GM21619 (cell line): ENCODE data around the gene SULT2B1.
"Not testable (repeated sequence)": the region's sequence is repeated elsewhere in the genome, so short reads cannot be mapped to it uniquely, and the experiment has no call there.

ENCODE experiments used
- ATAC-seq: cut with Tn5 transposase; IDR thresholded peaks from one replicate; pipeline ENCODE4 v1.9.1; 2021; ENCODE audit not compliant: unreplicated experiment

The SULT2B1 gene

DNA sequence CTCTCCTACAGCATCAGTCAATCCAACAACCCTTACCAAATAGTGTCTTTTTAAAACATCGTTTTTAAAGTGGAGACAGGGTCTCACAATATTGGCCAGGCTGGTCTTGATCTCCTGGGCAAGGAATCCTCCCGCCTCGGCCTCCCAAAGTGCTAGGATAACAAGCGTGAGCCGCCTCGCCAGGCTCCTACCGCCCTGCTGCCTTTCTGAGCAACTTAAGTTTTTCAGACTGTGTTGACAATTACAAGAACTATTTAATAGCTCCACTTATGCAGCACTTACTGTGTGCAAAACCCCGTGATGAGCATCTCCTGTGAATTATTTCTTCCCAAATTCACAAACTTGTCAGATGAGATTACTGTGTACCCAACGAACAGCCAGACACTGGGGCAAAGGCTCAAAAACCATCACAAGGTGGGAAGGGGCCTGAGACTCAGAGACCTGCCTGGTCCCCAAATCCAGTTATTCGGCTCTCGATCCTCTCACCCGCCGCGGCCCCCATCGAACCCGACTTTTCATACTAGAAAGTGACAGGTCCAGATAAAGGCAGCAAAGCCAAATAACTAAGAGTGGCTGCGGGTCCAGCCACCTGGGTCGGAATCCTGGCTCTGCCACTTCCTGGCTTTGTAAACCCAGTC is 66.4 kb downstream of the SULT2B1 start:
- no peak for ATAC-seq

DNA sequence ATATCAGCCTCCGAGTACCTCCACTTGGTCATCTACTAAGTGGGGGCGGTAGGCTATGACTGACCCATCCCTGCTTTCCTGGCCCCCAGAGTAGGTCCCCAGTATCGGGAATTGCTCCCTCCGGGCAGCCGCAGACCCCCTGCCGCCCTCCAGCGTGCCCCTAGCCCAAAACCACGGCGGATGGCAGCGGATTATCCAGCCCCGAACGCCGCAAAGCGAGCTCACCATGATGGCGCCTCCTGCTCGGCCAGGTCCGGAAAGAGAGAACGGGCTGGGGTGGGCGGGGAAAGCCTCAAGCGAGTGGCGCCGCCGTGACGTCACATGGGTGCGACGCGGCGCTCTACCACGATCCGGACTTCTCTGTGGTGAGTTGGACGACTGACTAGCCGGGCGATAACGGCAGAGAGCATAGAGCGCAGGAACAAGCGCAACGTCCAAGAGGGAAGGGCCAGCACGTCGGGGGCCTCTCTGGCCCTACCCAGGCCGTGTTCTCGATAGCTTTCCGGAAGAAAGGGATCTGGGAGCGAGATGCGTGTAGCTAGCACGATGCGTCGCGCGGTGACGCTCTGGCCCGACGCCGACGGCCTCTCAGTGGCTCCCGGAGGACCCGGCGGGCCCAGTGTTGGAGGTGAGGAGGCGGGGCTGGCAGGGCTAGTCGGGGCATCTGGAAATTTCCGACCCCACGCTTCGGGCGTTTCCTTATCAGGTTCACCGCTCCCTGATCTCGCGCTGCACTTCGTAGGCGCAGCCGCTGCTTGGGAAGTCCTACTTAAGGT is 67.1 kb downstream of the SULT2B1 start, which contains the start of the genes RPL18 and SPHK2:
RPL18 (minus strand) TSS at position 263 of the 776 bp plus-strand sequence; CDS start at position 228, 35 bp downstream.
SPHK2 (plus strand) TSS at position 591 of the 776 bp plus-strand sequence. CDS start 1,009 bp downstream, outside the sequence.
- ATAC-seq, result peak; percentile 79

DNA sequence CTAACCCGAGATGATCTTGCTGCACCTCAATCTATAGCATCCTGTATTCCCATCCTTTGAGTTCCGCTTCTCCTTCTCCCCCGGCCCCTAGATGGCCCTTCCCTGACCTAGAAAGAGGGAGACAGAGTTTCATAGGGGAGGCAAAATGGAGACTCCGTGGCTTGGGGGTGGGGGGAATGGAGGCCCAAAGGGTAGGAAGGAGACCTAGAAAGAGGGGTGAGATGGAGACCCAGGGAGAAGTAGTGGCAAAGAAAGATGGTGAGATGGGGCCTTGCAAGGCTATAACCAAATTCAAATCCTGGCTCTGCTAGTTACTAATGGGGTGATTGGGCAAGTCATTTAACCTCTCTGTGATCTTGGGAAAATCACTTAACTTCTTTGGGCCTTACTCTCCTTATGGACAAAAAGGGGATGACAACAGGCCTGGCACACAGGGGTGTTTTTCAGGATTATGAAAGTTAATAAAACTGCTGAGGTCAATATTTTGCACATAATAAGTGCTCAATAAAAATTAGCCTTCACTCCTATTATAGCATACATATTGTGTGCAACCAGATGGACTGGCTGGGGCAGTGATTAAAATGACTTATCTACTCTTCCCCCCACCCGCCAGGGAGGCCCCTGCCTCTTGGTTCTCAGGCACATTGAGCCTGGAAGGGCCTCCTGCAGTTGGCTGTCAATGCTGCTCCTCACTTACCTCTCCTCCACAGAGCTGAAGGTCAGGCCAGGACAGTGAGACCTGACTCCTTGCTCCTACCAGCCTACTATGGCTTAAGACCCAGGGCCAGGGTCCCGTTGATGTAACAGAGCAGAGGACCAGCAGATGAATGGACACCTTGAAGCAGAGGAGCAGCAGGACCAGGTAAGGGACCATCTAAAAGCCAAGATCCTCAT is 68.0 kb downstream of the SULT2B1 start:
- ATAC-seq, result no peak

DNA sequence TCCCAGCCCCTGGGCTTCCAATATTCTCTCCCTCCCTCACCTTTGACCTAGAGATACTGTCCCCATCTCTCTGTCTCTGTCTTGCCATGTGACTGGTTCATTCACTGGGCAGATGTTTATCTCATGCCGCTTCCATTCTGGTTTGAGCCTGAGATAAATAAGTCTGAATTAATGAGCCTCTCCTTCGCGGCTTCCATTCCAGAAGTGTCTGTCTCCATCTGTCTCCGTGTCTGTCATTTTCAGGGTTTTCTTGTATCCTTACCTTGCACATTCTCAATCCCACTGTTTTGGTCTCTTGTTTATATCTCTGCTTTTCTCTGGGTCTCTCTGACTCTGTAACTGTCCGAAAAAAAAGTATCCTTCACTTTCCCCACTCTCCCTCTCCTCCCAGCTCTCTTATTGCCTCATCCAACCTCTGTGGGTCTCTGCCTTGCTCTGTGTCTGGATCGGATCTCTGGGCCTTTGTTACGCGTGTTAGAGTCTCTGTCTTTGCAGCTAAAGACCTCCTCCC is 71.6 kb downstream of the SULT2B1 start:
- ATAC-seq, result no peak

DNA sequence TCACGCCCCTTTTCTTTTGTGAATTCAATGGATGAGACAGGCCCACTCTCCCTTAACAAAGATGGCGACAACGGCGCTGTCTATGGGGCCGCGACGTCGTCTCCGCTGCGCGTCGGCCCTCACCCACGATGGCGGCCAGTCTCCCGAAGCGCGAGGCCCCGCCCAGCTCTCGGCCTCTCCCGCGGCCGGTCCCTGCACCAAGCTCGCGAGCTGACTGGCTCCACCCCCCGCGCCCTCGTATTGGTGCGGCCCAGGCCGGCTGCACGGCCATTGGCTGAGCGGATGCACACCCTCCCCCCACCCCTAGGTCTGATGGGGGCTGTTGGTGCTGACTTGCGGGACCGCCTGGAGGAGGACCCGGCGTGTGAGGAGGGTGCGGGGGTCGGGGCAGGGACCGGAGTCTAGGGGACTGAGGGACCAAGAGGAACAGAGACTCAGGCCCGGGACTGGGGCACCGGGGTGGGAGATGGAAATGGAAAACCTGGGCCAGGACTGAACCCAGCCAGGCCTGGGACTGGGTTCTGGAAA is 72.2 kb downstream of the SULT2B1 start:
- ATAC-seq, result peak; percentile 53

DNA sequence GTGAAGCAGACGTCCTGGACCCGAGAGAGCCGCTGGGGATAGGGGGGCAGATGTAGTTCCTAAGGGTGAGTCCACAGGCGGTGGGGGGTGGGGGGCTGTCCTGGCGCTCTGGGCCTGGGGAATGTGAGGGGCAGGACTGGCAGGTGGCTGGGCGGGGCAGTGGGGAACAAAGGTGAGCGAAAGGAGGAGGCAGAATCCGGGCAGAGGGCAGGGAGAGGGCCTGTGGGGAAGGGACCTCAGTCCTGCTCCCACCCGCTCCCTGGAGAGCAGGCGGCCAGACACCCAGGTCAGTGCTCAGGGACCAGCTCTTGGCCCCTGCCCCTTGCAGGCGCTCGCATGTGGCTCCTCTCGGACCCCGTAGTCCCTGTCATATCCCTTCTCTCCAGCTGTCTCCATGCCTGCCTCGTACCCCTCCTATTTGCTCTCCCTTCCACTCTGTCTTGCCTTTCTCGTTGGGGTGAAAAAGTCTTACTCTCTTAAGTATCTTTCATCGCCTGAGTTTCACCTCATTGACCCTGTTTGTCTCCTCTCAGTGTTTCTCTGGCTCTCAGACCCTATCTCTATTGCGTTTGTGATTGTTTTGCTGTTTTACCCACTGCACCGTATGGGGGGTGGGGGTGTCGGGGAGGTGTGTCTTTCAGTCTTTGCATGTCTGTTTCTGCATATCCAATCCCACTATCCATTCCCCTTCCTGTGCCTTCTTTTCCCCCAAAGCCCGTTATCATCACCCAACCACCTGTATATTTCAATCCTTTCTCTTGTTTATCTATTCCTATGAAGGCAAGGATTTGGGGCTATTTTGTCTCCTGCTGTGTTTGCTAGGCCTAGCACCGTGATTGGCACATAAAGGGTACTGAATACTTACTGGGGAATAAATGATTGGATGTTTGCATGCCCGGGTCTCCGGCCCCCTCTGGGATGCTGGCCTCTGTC is 73.1 kb downstream of the SULT2B1 start:
- ATAC-seq, result no peak

DNA sequence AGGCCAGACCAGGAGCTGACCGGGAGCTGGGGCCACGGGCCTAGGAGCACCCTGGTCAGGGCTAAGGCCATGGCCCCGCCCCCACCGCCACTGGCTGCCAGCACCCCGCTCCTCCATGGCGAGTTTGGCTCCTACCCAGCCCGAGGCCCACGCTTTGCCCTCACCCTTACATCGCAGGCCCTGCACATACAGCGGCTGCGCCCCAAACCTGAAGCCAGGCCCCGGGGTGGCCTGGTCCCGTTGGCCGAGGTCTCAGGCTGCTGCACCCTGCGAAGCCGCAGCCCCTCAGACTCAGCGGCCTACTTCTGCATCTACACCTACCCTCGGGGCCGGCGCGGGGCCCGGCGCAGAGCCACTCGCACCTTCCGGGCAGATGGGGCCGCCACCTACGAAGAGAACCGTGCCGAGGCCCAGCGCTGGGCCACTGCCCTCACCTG is 73.9 kb downstream of the SULT2B1 start:
- ATAC-seq, result no peak

DNA sequence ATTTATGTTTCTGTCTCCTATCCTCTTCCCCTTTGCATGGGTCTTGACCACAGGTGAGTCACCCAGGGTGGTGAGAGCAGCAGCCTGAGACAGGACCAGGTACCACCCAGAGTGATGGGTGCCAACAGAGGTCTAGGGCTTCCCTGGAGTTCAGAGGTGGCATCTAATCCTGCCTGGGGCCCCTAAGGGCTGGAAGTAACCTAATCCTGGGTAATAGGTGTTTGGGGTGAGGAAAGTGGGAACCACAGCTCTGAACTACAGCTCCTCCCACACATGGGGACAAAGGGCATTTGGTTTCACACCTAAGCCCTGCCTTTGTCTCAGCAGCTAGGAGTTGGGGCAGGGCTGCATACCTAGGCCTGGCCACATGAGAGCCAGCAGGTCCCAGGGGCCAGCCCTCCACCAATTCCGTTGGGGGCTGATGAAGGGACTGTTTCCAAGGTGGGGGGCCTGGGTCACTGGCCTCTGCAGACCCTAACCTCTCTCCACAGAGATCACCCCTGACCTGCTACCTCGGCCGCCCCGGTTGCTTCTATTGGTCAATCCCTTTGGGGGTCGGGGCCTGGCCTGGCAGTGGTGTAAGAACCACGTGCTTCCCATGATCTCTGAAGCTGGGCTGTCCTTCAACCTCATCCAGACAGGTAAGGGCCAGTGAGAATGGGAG is 75.4 kb downstream of the SULT2B1 start:
- ATAC-seq, result no peak

DNA sequence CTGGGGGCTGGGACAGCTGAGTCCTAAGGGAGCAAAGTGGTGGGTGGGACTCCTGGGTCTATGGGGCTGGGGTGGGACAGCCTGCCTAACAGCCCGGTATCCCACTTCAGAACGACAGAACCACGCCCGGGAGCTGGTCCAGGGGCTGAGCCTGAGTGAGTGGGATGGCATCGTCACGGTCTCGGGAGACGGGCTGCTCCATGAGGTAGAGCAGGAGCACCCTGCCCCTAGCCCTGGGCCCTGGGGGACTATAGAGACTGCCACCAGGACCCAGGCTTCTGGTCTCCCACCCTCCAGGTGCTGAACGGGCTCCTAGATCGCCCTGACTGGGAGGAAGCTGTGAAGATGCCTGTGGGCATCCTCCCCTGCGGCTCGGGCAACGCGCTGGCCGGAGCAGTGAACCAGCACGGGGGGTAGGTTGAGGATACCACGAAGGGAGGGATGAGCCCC is 75.9 kb downstream of the SULT2B1 start:
- no peak for ATAC-seq

DNA sequence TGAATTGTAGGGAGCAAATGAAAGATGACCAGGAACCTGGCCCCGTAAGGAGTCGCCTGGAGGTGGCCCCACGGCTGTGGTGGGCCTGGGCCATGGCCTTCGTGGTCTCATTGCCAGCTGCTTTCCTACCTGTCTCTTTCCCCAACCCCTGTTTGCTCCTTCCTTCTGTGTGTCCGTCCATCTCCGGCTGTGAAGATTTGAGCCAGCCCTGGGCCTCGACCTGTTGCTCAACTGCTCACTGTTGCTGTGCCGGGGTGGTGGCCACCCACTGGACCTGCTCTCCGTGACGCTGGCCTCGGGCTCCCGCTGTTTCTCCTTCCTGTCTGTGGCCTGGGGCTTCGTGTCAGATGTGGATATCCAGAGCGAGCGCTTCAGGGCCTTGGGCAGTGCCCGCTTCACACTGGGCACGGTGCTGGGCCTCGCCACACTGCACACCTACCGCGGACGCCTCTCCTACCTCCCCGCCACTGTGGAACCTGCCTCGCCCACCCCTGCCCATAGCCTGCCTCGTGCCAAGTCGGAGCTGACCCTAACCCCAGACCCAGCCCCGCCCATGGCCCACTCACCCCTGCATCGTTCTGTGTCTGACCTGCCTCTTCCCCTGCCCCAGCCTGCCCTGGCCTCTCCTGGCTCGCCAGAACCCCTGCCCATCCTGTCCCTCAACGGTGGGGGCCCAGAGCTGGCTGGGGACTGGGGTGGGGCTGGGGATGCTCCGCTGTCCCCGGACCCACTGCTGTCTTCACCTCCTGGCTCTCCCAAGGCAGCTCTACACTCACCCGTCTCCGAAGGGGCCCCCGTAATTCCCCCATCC is 76.7 kb downstream of the SULT2B1 start:
- ATAC-seq, result no peak

DNA sequence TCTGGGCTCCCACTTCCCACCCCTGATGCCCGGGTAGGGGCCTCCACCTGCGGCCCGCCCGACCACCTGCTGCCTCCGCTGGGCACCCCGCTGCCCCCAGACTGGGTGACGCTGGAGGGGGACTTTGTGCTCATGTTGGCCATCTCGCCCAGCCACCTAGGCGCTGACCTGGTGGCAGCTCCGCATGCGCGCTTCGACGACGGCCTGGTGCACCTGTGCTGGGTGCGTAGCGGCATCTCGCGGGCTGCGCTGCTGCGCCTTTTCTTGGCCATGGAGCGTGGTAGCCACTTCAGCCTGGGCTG is 77.3 kb downstream of the SULT2B1 start:
- ATAC-seq, result no peak

DNA sequence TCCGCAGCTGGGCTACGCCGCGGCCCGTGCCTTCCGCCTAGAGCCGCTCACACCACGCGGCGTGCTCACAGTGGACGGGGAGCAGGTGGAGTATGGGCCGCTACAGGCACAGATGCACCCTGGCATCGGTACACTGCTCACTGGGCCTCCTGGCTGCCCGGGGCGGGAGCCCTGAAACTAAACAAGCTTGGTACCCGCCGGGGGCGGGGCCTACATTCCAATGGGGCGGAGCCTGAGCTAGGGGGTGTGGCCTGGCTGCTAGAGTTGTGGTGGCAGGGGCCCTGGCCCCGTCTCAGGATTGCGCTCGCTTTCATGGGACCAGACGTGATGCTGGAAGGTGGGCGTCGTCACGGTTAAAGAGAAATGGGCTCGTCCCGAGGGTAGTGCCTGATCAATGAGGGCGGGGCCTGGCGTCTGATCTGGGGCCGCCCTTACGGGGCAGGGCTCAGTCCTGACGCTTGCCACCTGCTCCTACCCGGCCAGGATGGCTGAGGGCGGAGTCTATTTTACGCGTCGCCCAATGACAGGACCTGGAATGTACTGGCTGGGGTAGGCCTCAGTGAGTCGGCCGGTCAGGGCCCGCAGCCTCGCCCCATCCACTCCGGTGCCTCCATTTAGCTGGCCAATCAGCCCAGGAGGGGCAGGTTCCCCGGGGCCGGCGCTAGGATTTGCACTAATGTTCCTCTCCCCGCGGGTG is 77.8 kb downstream of the SULT2B1 start:
- ATAC-seq, result no peak

DNA sequence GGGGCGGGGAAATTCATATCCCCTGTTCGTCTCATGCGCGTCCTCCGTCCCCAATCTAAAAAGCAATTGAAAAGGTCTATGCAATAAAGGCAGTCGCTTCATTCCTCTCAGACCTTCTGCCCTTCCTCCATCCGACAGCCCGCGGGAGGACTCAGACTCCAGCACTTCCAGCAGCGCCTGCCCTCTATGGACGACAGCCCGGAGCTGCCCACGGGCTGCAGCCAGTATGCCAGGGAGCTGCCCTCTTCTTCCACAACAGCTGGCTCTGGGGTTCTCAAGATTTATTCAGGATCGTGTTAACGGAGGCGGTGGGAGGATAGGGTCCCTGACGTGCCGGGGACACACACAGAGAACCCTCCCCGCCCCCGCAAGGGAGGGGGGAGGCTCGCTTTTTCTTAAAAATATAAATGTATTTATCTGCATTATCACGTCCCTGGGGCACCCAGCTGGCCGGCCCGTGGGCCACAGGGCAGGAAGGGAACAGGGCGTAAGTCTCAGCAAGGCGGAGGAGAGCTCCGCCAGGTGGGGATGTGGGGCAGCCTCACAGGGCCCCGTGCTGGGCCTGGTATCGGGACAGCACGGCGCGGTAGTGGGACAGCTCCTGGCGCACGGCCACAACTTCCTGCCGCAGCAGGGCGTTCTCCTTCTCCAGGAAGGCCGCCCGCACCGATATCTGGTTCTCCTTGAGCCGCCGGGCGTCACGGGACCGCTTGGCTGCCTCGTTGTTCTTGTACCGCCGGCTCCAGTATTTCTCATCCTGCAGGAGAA is 78.5 kb downstream of the SULT2B1 start:
- ATAC-seq, result no peak

DNA sequence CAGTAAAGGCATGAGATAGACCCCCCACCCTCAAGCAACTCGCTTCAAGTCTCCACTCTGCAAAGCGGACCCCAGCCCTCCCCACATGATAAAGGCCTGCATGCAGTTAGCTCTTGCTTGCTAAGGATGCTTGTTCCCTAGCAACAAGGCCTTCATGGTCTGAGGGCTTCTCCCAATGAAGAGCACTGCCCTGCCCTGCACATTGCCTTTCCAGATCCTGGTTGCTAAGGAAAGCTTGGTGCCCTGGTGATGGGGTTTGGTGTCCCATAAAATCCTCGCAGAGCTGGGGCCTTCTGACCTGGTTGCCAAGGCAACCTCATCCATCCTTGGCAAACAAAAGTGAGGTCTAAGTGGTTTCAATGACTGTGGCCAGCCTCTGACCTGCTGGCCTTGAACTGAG is 79.3 kb downstream of the SULT2B1 start:
- ATAC-seq, result no peak

DNA sequence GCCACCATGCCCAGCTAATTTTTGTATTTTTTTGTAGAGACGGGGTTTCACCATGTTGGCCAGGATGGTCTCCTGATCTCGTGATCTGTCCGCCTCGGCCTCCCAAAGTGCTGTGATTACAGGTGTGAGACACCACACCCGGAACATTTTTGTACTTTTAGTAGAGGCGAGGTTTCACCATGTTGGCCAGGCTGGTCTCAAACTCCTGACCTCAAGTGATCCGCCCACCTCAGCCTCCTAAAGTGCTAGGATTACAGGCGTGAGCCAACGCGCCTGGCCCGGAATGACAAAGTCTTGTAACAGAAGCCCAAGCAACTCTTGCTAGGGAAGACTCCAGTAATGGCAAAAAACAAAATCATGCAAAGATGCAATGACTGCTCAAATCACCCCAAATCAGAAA is 80.3 kb downstream of the SULT2B1 start:
- not testable (repeated sequence) for ATAC-seq

DNA sequence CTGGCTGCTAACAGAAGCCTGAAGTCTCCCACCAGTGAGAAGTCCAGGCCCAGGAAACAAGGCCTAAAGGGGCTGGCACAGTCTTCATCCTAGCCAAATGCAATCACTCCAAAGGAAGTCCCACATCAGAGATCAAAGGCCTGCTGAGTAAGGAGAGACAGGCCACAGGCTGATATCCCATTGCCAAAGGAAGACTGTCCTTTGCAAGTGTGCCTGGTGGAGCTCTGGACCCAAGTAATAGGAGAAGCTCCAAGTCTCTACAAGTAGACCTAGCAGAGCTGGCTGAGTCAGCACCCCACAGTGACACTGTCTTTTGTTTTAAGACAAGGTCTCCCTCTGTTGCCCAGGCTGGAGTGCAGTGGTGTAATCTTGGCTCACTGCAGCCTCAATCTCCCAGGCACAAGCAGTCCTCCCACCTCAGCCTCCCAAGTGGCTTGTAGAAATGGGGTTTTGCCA is 80.7 kb downstream of the SULT2B1 start:
- no peak for ATAC-seq
